GM19467 (cell line): ENCODE results near the gene LMBR1.
"Not testable (repeated sequence)": the region's sequence is repeated elsewhere in the genome, so short reads cannot be mapped to it uniquely, and the experiment has no call there.

Experiments
- ATAC-seq: cut with Tn5 transposase; IDR thresholded peaks from one replicate; pipeline ENCODE4 v1.9.1; 2021; ENCODE audit warnings: mild to moderate bottlenecking, moderate library complexity; ENCODE audit not compliant: unreplicated experiment

Gene LMBR1

DNA sequence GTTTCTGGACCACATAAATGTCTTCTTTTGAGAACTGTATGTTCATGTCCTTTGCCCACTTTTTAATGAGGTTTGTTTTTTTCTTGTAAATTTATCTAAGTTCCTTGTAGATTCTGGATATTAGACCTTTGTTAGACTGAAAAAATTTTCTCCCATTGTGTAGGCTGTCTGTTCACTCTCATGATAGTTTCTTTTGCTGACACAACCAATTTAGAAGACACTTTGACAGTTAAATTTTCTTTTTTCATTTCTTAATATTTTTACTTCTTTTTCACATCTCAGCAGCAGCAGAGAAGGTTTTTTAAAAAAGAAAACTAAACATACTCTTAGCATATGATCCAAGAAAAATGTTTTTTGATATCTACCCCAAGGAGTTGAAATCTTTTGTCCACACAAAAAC lies 190.6 kb downstream of the LMBR1 start:
- ATAC-seq, result no peak

GRCh38 chr7:156701787-156702186 lies 191.2 kb downstream of the LMBR1 start:
- not testable (repeated sequence) for ATAC-seq

- ATAC-seq, result not testable (repeated sequence)
Observed at GRCh38 chr7:156698512-156698911, 194.5 kb downstream of the LMBR1 start.

- ATAC-seq, result not testable (repeated sequence)
Observed at GRCh38 chr7:156697283-156697682, 195.7 kb downstream of the LMBR1 start.

DNA sequence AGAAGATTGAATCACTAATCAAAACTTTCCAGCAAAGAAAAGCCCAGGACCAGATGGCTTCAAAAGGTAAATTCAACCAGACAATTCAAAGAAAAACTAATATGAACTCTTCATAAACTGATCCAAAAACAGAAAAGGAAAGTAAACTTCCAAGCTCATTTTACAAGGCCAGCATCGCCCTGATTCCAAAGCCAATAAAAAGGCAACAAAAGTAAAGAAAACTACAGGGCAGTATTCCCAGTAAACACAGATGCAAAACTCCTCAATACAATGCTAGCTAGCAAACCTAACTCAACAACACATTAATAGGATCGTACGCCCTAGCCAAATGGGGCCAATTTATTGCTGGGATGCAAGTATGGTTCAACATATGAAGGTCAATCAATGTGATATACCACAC lies 199.4 kb downstream of the LMBR1 start:
- no peak for ATAC-seq

DNA sequence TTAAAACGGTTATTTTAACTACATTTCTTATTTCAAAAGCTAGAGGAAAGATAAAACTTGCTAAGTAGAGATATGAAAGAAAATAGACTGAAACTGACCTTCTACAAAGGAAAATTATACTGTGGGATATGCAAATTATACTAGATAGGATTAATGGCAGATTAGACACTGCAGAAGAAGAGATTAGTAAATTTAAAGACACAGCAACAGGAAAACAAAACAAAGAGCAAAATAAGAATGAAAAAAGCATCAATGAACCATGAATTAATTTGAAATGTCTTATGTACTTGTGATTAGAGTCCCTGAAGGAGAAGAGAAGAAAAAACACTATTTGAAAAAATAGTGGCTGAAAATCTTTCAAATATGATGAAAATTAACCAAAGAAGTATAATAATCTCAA lies 200.1 kb downstream of the LMBR1 start:
- ATAC-seq, result no peak

GRCh38 chr7:156691764-156692163 lies 201.2 kb downstream of the LMBR1 start:
- no peak for ATAC-seq

GRCh38 chr7:156684661-156685060 lies 208.3 kb downstream of the LMBR1 start:
- no peak for ATAC-seq

- no peak for ATAC-seq
Observed at GRCh38 chr7:156684251-156684650, 208.7 kb downstream of the LMBR1 start.

GRCh38 chr7:156682928-156683327 lies 210.1 kb downstream of the LMBR1 start:
- ATAC-seq, result no peak

GRCh38 chr7:156680281-156680680 lies 212.7 kb downstream of the LMBR1 start:
- no peak for ATAC-seq

GRCh38 chr7:156677374-156678054 lies 215.5 kb downstream of the LMBR1 start:
- ATAC-seq, result no peak

DNA sequence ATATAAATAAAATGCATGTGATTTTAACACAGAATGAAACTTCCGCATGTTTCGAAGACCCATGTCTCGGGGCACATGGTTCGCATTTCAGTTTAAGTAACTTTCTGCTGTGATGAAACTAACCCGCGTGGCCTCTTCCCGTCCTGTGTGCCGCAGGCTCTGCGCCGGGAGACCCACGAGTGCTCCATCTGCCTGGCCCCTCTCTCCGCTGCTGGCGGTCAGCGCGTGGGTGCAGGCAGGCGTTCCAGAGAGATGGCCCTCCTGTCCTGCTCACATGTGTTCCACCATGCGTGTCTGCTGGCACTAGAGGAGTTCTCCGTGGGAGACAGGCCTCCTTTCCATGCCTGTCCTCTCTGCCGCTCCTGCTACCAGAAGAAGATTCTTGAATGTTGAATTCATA lies 216.7 kb downstream of the LMBR1 start:
- no peak for ATAC-seq

- no peak for ATAC-seq
Observed at GRCh38 chr7:156675721-156676120, 217.3 kb downstream of the LMBR1 start.

GRCh38 chr7:156673902-156674301 lies 219.1 kb downstream of the LMBR1 start:
- ATAC-seq, result no peak

GRCh38 chr7:156673454-156673853 lies 219.5 kb downstream of the LMBR1 start:
- no peak for ATAC-seq

GRCh38 chr7:156669035-156669828 lies 223.8 kb downstream of the LMBR1 start:
- ATAC-seq, result no peak

DNA sequence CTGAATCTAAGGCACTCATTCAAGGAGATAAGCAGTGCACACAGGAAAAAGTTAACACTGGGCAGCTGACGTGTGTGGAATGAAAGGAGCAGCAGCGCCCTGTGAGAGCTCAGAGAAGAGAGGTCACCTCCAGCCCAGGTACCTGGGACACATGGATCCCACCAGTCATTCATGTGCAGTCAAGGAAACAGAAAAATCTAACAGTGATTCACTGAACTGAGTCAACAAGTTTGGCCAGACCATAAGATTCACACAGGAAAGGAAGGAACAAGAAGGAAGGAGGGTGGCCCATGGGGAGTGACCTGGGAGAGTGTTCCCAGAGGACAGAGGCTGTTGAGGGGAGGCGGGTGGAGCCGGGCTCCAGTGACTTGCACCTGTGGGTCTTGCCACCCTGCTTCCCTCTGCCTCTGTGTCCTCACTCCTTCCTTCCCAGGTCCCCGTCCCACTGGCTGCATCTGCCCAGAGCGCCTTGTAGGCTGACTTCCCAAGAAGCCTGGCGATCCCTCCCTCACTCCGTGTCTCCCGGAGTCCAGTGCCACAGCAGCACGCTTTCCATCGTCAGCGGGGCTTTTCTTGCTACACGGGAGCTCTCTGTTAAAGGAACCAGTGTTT lies 224.7 kb downstream of the LMBR1 start:
- ATAC-seq, result no peak

DNA sequence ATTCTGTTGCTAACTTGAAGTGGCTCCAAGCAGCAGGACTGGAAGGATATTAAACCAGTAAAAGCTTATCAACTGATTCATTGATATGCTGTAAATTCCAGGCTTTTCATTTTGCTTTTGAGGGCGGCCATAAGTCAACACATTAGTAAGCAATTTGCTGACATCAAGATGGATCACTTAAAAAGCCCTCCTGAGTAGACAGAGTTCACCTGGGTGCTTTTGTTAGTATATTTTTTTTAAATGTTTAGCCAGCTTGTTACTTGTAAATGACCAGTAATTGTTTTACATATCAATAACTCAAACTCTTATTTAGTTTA lies 225.9 kb downstream of the LMBR1 start:
- ATAC-seq, result no peak

DNA sequence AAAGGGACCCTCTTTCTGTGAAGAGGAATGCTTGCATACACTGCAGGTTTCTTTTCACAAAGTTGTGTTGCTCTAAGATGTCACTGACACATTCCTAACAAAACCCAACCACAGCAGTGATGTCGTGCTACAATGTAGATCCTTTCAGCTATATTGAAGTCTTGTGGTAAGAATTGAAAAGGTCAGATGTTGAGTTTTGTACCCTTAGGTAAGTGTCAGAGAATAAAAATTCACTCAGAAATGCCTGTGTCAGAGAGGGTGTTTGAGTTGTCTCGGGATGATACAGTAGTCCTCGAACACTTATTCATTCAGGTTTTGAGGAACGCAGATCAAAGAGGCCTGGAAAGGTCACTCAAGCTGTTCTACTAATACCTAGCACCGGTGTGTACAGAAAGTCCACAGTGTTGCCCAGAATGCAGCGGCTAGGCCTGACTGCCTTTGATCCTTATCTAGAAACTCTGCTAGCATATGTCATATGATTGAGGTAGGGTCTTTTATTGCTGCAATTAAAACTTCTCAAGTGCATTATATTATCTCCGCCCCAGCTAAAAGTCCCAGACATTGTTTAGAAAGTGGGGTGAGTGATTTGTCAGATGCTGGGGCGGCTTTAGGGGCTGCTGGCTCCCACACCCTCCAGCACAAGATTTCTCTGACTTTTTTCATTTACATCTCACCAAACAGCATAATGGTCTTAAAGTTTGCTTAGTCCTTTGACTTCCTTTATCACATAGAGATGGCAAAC lies 226.4 kb downstream of the LMBR1 start:
- ATAC-seq, result no peak

- ATAC-seq, result no peak
Observed at GRCh38 chr7:156665101-156665500, 227.9 kb downstream of the LMBR1 start.
